K562 treated with DMSO at 1 percent for 24 hours (cell line): ENCODE results near the gene VPS26C. TPM values are rescaled to one million over a fixed set of nuclear protein-coding genes. Genes with fewer than 3 reads are reported as not detected.

Experiments used
- total RNA-seq: library from RNA; unstranded; fragments of 300-600 nt; gene quantifications from 2 replicates; pipeline ENCODE4 v1.2.3, GENCODE V29; 2022; ENCODE audit warnings: low read depth; ENCODE audit not compliant: insufficient read depth

VPS26C gene
- 47.8 and 49.4 TPM in 2 replicates for total RNA-seq

GRCh38 chr21:37267269-37268185 lies at the start of gene VPS26C:
TSS of gene VPS26C (minus strand) at chr21:37267334. CDS start at chr21:37267294, 40 bp downstream.

Other genes starting within 250 kb of the VPS26C start
- 20.3 and 20.7 TPM in 2 replicates for gene PIGP, start 194.3 kb downstream of the VPS26C start, total RNA-seq
- gene TTC3, start 194.1 kb downstream of the VPS26C start, total RNA-seq: 89.8 and 90.3 TPM in 2 replicates
- gene DYRK1A, start 99.4 kb upstream of the VPS26C start, total RNA-seq: 15.3 and 16.4 TPM in 2 replicates